Stimulated activated CD4-positive, alpha-beta T cell treated with anti-CD3 and anti-CD28 coated beads, TNF-alpha, amount 100 ng/mL, for 48 hours (primary cell): ENCODE measurements around the gene SYCE1.

ENCODE experiments used
- DNase-seq, 3 donors: peaks; one replicate each; pipeline ENCODE4 v3.0.0-alpha.2; 2020; ENCODE audit warnings: low read depth in 3 of 3

Gene SYCE1

GRCh38 chr10:133511907-133512528 lies 53.4 kb downstream of the SYCE1 start:
- DNase-seq = no peak

- DNase-seq = no peak
Observed at GRCh38 chr10:133511408-133511807, 54.0 kb downstream of the SYCE1 start.

GRCh38 chr10:133509700-133510099 lies 55.7 kb downstream of the SYCE1 start:
- no peak for DNase-seq
